Heart right ventricle (tissue), 16 donors: ENCODE measurements around the gene NR2F6. TPM values are rescaled to one million over a fixed set of nuclear protein-coding genes. Genes with fewer than 3 reads are reported as not detected.

ENCODE experiments used
- ATAC-seq, 8 donors: fragments of 200-7000 bp; cut with Tn5 transposase; one replicate each; pipeline ENCODE4 v1.9.1; 2020; ENCODE audit warnings: mild to moderate bottlenecking in 8 of 8, moderate library complexity in 8 of 8, moderate number of reproducible peaks in 1 of 8
- DNase-seq, 2 donors: peaks; one replicate each; pipeline ENCODE4 v3.0.0-alpha.2; 2020
- H3K27ac ChIP-seq, 10 donors: fragments of 200-600 bp; sonication (generic) in 2 of 10; one replicate each; pipeline versions ENCODE4 v1.5.0 to v1.8.0; 2020 to 2022; ENCODE audit warnings: mild to moderate bottlenecking in 3 of 10
- H3K27me3 ChIP-seq, 7 donors: fragments of 200-600 bp; one replicate each; pipeline ENCODE4 v1.8.0; 2021 to 2022; ENCODE audit warnings: mild to moderate bottlenecking in 2 of 7
- H3K36me3 ChIP-seq, 9 donors: fragments of 200-600 bp; sonication (generic) in 1 of 9; one replicate each; pipeline versions ENCODE4 v1.5.0 to v1.8.0; 2020 to 2022; ENCODE audit warnings: mild to moderate bottlenecking in 2 of 9
- H3K4me1 ChIP-seq, 9 donors: fragments of 200-600 bp; sonication (generic) in 1 of 9; one replicate each; pipeline versions ENCODE4 v1.5.0 to v1.8.0; 2020 to 2022; ENCODE audit warnings: mild to moderate bottlenecking in 4 of 9
- H3K4me3 ChIP-seq, 10 donors: fragments of 200-600 bp; sonication (generic) in 2 of 10; one replicate each; pipeline versions ENCODE4 v1.5.0 to v1.8.0; 2020 to 2022; ENCODE audit warnings: mild to moderate bottlenecking in 7 of 10, moderate library complexity in 2 of 10
- H3K9me3 ChIP-seq, 11 donors: fragments of 200-600 bp in 10 of 11; sonication (generic) in 2 of 11; one replicate each; pipeline versions ENCODE4 v1.5.0 to v1.8.0; 2013 to 2022; ENCODE audit warnings: mild to moderate bottlenecking in 2 of 11, control low read depth in 1 of 11, moderate library complexity in 1 of 11
- WGBS, 2 donors: extraction: QIAGEN DNeasy Blood & Tissue Kit; methylation state at CpG; one replicate each; pipeline ENCODE4 v1.1.7; 2013; ENCODE audit warnings: inconsistent platforms in 1 of 2; 5-methylcytosine and 5-hydroxymethylcytosine counted together
- intact Hi-C, 10 donors: fragments of 100-400 bp; cut with DNase I; formaldehyde crosslinking; loops; one replicate each; pipeline versions ENCODE4 v1.11.1 to v1.14.2; 2022
- long read RNA-seq, 3 donors: library from polyadenylated mRNA; unstranded; transcript quantifications; one replicate each; pipeline ENCODE4 v2.0.0, GENCODE V29; 2020 to 2021
- polyA plus RNA-seq, 2 donors: library from polyadenylated mRNA; stranded (reverse); fragments of 200-250 nt; gene quantifications; one replicate each; pipeline ENCODE4 v1.2.3, GENCODE V29; 2013
- total RNA-seq, 10 donors: library from RNA; stranded (reverse); fragmentation: NEBNext Ultra II Directional in 3 of 10; extraction: Animal tissue kit (Norgen Biotek cat#: 25700) in 3 of 10; gene quantifications; one replicate each; pipeline versions ENCODE4 v1.2.1 to v1.2.4, GENCODE V29; 2021 to 2023
- TF ChIP-seq, protein P1 (sequence below), 9 donors: fragments of 200-600 bp; sonication (generic) in 2 of 9; IDR thresholded peaks; one replicate each; pipeline versions ENCODE4 v1.5.0 to v1.8.0; 2021 to 2022; ENCODE audit warnings: antibody characterized with exemption in 9 of 9, mild to moderate bottlenecking in 5 of 9, moderate library complexity in 1 of 9
- donor health status: Arrhythmogenic right ventricular cardiomyopathy.
- donor health status: ischemic (EF 13 %, LVEDD 7.1; RV severe dilation, severe dysfunction).
- donor health status: healthy with polysubstance abuse.
- donor health status: DM: no; HTN: yes; CAD: no.
- donor health status: DM: no; HTN: no; CAD: no.
- donor health status: ischemic (EF 25% LVEDD 6.9; RV normal size, moderate dysfunction).
- donor health status: ischemic (EF 25% LVEDD 5.7; RV mildly dilated, moderate dysfunction).
- donor health status: healthy.
- donor health status: DM: yes; HTN: yes; CAD: no.
- donor health status: Ischemic cardiomyopathy.
- donor health status: ischemic (EF 35%, LVEDD 5.7; RV mildly dilated, moderate dysfunction).
- donor health status: nonischemic (EF 11% LVEDD 7.7; RV severe dilation, severe dysfunction).
- donor health status: DM: yes; HTN: yes; CAD: no.
- donor health status: PGD.
- donor health status: ischemic (EF 29% LVEDD 5.4; RV normal size, mild dysfunction).
- donor health status: nonischemic (EF 23%, LVEDD 6.1; RV moderate dilation, normal function).

Gene NR2F6
- total RNA-seq (10 to 100 TPM; 34.5 to 79.7 (median 42.2) TPM), polyA plus RNA-seq (10 to 100 TPM; 32.0 to 46.1 TPM)
- long read RNA-seq, donor 1, transcript NR2F6-201 (4 exons, 2,404 nt) = major isoform, 358 of 390 reads
- long read RNA-seq, donor 1, partial matches to known transcripts = 28 of 390 reads
- long read RNA-seq, donor 1, other reads (novel, unspliced or antisense) = 4 of 390 reads
- long read RNA-seq, donor 2, transcript NR2F6-201 (4 exons, 2,404 nt) = major isoform, 325 of 350 reads
- long read RNA-seq, donor 2, partial matches to known transcripts = 15 of 350 reads
- long read RNA-seq, donor 2, other reads (novel, unspliced or antisense) = 10 of 350 reads
- long read RNA-seq, donor 3, transcript NR2F6-201 (4 exons, 2,404 nt) = major isoform, 13 of 34 reads
- long read RNA-seq, donor 3, partial matches to known transcripts = 21 of 34 reads
- long read RNA-seq, donor 3, other reads (novel, unspliced or antisense) = 0 of 34 reads

DNA sequence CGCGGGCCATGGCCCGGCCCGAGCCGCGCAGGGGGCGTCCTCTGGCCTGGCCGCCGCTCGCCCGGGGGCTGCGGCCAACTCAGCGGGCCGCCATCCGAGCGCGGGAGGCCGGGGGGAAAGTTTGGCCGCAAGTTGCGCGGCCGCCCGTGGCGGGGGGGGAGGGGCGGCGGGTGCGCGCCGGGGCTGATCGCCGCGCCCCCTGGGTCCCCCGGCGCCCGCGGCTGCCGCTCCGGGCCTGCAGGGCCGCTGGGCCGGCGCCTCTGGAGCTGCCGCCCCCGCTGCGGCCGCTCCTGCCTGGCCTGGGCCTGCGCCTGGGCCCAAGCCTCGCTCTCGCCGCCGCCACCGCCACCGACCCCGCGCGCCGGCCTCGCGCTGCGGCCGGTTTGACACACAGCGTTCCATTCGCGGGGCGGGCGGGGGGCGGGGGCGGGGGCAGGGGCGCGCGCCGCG lies at the start of gene NR2F6:
TSS of gene NR2F6 (minus strand) at position 385 of the 450 bp plus-strand sequence. CDS start 699 bp downstream, outside the sequence.
- H3K9me3 ChIP-seq = no peaks in the 10 kb centered on the region
- peak within 1 kb of the TSS; percentile 78 to 94 (median 87) for H3K27ac ChIP-seq
- H3K4me1 ChIP-seq = peaks cover 10 to 56% (median 36%) of the 10 kb centered on the region in 9 donors
- H3K4me3 ChIP-seq = peak within 1 kb of the TSS; percentile 61 to 93 (median 87)
- 0% methylated on average over 18 to 71 of the region's 72 CpGs for WGBS, 2 donors
- TF ChIP-seq, protein P1, sequence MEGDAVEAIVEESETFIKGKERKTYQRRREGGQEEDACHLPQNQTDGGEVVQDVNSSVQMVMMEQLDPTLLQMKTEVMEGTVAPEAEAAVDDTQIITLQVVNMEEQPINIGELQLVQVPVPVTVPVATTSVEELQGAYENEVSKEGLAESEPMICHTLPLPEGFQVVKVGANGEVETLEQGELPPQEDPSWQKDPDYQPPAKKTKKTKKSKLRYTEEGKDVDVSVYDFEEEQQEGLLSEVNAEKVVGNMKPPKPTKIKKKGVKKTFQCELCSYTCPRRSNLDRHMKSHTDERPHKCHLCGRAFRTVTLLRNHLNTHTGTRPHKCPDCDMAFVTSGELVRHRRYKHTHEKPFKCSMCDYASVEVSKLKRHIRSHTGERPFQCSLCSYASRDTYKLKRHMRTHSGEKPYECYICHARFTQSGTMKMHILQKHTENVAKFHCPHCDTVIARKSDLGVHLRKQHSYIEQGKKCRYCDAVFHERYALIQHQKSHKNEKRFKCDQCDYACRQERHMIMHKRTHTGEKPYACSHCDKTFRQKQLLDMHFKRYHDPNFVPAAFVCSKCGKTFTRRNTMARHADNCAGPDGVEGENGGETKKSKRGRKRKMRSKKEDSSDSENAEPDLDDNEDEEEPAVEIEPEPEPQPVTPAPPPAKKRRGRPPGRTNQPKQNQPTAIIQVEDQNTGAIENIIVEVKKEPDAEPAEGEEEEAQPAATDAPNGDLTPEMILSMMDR (IDR thresholded peaks at IDR 0.05) = no peak
- H3K27me3 ChIP-seq = no peaks in the 10 kb centered on the region
- peaks cover 0 to 14% (median 0%) of the 10 kb centered on the region in 9 donors for H3K36me3 ChIP-seq
- intact Hi-C loops = loop anchor here in 1 of 10 donors (2.0 kb wide), 1 partner anchor 19 kb away; the partner anchor contains the start of gene OCEL1
- no peak for ATAC-seq
- DNase-seq = no peak

DNA sequence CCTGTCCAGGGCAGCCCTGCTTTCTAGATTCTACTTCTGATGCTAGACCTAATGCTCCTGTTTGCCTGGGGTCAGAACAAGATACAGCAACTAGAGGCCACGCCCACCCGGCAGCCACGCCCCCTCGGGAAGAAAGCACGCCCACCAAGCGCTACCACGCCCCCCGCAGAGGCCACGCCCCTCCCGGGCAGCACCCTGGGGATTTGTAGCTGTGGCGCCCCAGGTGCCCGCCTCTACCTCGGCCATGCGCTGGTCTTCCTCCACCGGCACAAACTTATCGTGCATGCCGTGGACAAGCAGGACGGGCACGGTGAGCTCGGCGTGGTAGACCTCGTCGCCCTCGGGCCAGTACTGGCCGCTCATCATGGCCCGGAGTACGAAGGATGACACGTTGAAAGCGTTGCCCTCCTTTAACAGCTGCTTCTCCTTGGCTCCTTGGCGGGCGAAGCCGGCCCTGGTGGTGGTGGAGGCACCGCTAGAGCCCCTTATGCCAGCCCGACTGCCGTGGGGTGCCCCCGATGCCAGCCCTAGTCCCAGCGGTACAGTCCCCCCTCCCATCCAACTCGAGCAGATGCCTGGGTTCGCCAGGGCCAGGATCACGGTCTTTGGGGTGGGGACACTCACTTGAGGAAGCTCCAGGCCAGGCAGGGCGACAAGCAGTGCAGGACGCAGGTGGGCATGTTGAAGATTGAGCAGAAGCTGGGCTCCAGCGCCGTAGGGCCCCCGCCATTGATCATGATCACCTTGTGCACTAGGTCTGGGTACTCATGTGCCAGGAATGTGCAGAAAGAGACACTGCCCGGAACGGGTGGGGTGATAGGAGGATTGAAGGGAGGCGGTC lies 48.6 kb upstream of the NR2F6 start:
- no peak overlapping the region for H3K4me3 ChIP-seq
- TF ChIP-seq, protein P1 (IDR thresholded peaks at IDR 0.05) = no peak
- H3K27ac ChIP-seq = no peak overlapping the region
- H3K9me3 ChIP-seq = peaks cover 0 to 10% (median 0%) of the 10 kb centered on the region in 11 donors
- DNase-seq = peak in 1 of 2 donors; percentile 46
- intact Hi-C loops = loop anchor here in 7 of 10 donors (5.0 to 10.0 kb wide), 3 partner anchors 91 to 98 kb away; partner anchors contain the start of gene CCDC194 (in 2 of the 7)
- ATAC-seq = peak in 2 of 8 donors; percentile 12 to 24
- peaks cover 0 to 18% (median 0%) of the 10 kb centered on the region in 9 donors for H3K4me1 ChIP-seq
- no peaks in the 10 kb centered on the region for H3K27me3 ChIP-seq
- H3K36me3 ChIP-seq = peaks cover 0 to 27% (median 5%) of the 10 kb centered on the region in 9 donors
- whole genome bisulfite sequencing, 2 donors = 78 to 82% methylated on average over 46 to 48 of the region's 48 CpGs

DNA sequence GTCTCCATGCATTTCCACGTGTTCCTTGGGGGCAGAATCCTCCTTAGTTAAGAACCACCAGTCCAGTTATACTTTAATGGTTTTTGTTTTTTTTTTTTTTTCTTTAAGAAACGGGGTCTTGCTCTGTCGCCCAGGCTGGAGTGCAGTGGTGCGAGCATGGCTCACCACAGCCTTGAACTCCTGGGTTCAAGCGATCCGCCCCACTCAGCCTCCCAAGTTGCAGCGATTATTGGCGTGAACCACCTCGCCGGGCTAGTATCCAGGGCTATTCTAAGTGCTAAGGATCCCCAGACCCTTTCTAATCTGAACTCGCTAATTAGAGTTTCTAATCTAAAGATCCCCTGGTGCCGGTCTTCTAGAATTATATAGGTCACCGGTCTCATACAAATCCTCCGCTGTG lies 47.9 kb upstream of the NR2F6 start:
- peaks cover 0 to under 1% (median 0%) of the 10 kb centered on the region in 7 donors for H3K27me3 ChIP-seq
- H3K36me3 ChIP-seq = peaks cover 0 to 22% (median 5%) of the 10 kb centered on the region in 9 donors
- TF ChIP-seq, protein P1 (IDR thresholded peaks at IDR 0.05) = no peak
- no peak overlapping the region for H3K27ac ChIP-seq
- DNase-seq (no peak), ATAC-seq (no peak)
- 82 to 90% methylated on average over 14 of the region's 14 CpGs for WGBS, 2 donors
- H3K9me3 ChIP-seq = peaks cover 0 to 10% (median 0%) of the 10 kb centered on the region in 11 donors
- intact Hi-C loops = loop anchor here in 8 of 10 donors (2.0 to 10.0 kb wide), 4 partner anchors 91 to 99 kb away; partner anchors contain the start of gene CCDC194 (in 2 of the 8)
- peaks cover 0 to 18% (median 0%) of the 10 kb centered on the region in 9 donors for H3K4me1 ChIP-seq
- H3K4me3 ChIP-seq = no peak overlapping the region
